Fibroblast of peridontal ligament (primary cell): Measurements from ENCODE around the gene ANKS1A.

Experiments used
- DNase-seq: peaks from one replicate; pipeline ENCODE4 v3.0.0-alpha.2; 2010; ENCODE audit errors: extremely low read depth

Gene ANKS1A

GRCh38 chr6:35054106-35054742, 165.2 kb downstream of the ANKS1A start:
- DNase-seq = no peak

GRCh38 chr6:35054743-35055130, 165.7 kb downstream of the ANKS1A start:
- no peak for DNase-seq

GRCh38 chr6:35055891-35056290, 166.8 kb downstream of the ANKS1A start:
- DNase-seq = peak; percentile 56

GRCh38 chr6:35056952-35057351, 167.9 kb downstream of the ANKS1A start:
- DNase-seq = no peak

- no peak for DNase-seq
Measured at GRCh38 chr6:35057449-35058357, 168.6 kb downstream of the ANKS1A start.

- no peak for DNase-seq
Measured at GRCh38 chr6:35058358-35058675, 169.3 kb downstream of the ANKS1A start.

GRCh38 chr6:35058865-35059522, 169.9 kb downstream of the ANKS1A start:
- no peak for DNase-seq

- DNase-seq = no peak
Measured at GRCh38 chr6:35059596-35060345, 170.7 kb downstream of the ANKS1A start.

GRCh38 chr6:35061102-35061615, 172.1 kb downstream of the ANKS1A start:
- no peak for DNase-seq

GRCh38 chr6:35061651-35062410, 172.8 kb downstream of the ANKS1A start:
- DNase-seq = no peak

GRCh38 chr6:35062676-35063574, 173.9 kb downstream of the ANKS1A start:
- no peak for DNase-seq

GRCh38 chr6:35063701-35064280, 174.7 kb downstream of the ANKS1A start:
- DNase-seq = no peak

- no peak for DNase-seq
Measured at GRCh38 chr6:35064290-35064689, 175.2 kb downstream of the ANKS1A start.

- DNase-seq = no peak
Measured at GRCh38 chr6:35064757-35065440, 175.8 kb downstream of the ANKS1A start.

- DNase-seq = no peak
Measured at GRCh38 chr6:35065441-35065800, 176.4 kb downstream of the ANKS1A start.

GRCh38 chr6:35065870-35066269, 176.8 kb downstream of the ANKS1A start:
- DNase-seq = no peak

- DNase-seq = no peak
Measured at GRCh38 chr6:35067234-35067633, 178.2 kb downstream of the ANKS1A start.

GRCh38 chr6:35068206-35068605, 179.2 kb downstream of the ANKS1A start:
- DNase-seq = no peak

- no peak for DNase-seq
Measured at GRCh38 chr6:35068644-35069043, 179.6 kb downstream of the ANKS1A start.
